ENCODE results near the gene MPND. TPM values are rescaled to one million over a fixed set of nuclear protein-coding genes. Genes with fewer than 3 reads are reported as not detected.

Gene MPND
- total RNA-seq, 1 donor from 2014 or later = 42.4 TPM

- Mint-ChIP-seq H3K27ac (peak within 1 kb of the TSS; percentile 96), H3K9me3 (no peaks in the 10 kb centered on the region), H3K4me1 (peaks cover 42% of the 10 kb centered on the region), H3K27me3 (ENCODE audit: low read depth) (no peaks in the 10 kb centered on the region), H3K36me3 (peaks cover 2% of the 10 kb centered on the region), H3K4me3 (peak within 1 kb of the TSS; percentile 88)
- DNase-seq (ENCODE audit: low spot score in 2 of 2, unreplicated experiment in 2 of 2) = peak; percentile 94 to 97
- TF ChIP-seq, protein P1, sequence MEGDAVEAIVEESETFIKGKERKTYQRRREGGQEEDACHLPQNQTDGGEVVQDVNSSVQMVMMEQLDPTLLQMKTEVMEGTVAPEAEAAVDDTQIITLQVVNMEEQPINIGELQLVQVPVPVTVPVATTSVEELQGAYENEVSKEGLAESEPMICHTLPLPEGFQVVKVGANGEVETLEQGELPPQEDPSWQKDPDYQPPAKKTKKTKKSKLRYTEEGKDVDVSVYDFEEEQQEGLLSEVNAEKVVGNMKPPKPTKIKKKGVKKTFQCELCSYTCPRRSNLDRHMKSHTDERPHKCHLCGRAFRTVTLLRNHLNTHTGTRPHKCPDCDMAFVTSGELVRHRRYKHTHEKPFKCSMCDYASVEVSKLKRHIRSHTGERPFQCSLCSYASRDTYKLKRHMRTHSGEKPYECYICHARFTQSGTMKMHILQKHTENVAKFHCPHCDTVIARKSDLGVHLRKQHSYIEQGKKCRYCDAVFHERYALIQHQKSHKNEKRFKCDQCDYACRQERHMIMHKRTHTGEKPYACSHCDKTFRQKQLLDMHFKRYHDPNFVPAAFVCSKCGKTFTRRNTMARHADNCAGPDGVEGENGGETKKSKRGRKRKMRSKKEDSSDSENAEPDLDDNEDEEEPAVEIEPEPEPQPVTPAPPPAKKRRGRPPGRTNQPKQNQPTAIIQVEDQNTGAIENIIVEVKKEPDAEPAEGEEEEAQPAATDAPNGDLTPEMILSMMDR (IDR thresholded peaks at IDR 0.05; ENCODE audit: unreplicated experiment) = peak; percentile 91
These were observed 57.0 kb downstream of the MPND start, which contains the start of gene SH3GL1 for GRCh38 chr19:4400135-4400936. Gene SH3GL1 (minus strand): TSS chr19:4400547. CDS start chr19:4400368, 179 bp downstream.

DNA sequence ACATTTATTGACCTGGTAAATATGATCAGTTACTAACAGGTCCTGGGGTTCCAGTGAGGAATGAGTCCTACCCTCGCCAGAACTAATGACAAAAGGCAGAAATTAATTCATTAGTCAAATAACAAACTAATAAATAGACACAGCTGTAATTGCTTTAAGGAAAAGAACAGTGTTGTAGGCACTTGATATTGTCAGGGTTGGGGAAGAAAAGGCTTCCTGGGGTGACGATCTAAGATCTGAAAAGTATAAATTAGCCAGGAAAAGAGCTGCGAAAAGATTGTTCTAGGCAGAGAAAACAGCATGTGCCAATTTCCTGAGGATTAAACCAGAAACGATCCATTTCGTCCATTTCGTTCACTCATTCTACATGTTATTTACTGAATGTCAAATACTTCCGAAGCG is 58.4 kb downstream of the MPND start:
- no peak for DNase-seq (ENCODE audit: low spot score in 2 of 2, unreplicated experiment in 2 of 2)
- peaks cover 2% of the 10 kb centered on the region for H3K36me3 Mint-ChIP-seq
- H3K27me3 Mint-ChIP-seq (ENCODE audit: low read depth) = no peaks in the 10 kb centered on the region
- H3K4me1 Mint-ChIP-seq = peaks cover 41% of the 10 kb centered on the region
- H3K9me3 Mint-ChIP-seq = no peaks in the 10 kb centered on the region
- H3K4me3 Mint-ChIP-seq = peak overlapping the region; percentile 73
- TF ChIP-seq, protein P1 (IDR thresholded peaks at IDR 0.05; ENCODE audit: unreplicated experiment) = no peak
- peak overlapping the region; percentile 96 for H3K27ac Mint-ChIP-seq

DNA sequence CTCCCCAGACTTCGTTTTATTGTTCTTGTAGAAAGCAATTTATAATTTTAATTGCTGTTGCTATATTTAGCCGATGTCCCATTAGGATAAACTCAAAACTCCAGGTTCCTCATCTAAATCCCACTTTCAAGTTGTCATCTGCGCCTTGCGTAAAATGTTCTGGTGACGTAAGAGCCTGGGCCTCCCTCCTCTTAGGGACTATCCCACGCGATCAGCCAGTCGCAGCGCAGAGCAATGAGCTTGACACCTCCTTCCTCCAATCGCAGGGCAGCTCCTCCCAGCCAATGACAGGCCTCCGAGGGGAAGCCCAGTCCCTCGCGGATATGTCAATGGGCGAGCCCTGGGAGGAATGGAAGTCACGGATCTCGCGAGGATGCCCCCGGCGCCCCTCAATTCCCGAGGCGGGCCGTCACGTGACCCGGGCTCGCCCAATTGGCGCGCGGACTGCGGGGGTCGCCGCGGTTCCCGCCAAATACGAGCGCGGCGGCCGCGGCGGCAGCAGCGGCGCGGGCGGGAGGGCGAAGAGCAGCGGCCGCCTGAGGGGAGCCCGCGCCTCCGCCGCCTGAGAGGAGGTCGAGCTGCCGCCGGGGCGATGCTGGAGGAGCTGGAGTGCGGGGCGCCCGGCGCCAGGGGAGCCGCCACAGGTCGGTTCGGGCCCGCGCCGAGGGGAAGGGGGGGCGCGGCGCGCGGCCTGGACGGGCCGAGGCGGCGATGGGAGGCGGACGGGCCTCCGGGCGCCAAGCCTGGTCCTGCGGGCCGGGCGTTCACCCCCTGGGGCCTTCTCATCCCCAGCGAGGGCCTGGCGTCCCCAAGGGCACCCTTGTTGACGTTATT is 59.0 kb downstream of the MPND start, which contains the start of gene CHAF1A:
TSS of gene CHAF1A (plus strand) at position 470 of the 834 bp plus-strand sequence. CDS start at position 593, 123 bp downstream.
- Mint-ChIP-seq H3K36me3 (no peaks in the 10 kb centered on the region), H3K4me1 (peaks cover 39% of the 10 kb centered on the region)

DNA sequence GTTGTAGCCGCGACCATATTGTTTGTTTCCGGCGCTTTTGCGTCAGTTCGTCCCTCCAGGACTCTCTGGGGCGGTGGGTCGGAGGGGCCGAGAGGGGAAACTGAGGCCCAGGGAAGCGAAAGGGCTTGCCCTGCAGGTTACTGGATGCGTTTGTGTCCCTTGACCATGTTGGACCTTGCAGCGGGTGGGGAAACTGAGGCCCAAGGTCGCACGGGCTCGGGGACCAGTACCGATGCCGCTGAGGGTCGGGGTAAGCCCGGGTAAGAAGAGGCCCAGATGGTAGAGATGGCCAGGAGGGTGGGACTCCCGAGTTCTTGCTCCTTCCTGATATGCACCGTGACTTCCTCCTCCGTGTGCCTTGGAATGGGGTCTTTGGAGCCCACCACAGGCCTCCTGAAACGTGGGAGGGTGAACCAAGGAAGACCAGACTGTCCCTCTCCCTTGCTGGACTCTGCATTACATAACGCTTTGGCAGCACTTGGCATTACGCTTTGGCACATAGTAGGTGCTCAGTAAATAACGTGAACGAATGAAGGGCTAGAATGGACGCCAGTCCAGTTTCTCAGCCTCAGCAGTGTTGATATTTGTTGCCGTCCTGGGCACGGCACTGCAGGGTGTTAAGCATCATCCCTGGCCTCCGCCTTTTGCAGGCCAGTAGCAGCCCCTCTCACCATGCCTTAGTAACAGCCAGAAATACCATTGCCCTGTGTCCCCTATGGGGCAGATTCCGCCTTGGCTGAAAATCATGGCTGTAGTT is 59.8 kb downstream of the MPND start:
- TF ChIP-seq, protein P1 (IDR thresholded peaks at IDR 0.05; ENCODE audit: unreplicated experiment) = no peak
- Mint-ChIP-seq H3K4me3 (peak overlapping the region; percentile 73), H3K27me3 (ENCODE audit: low read depth) (no peaks in the 10 kb centered on the region), H3K9me3 (no peaks in the 10 kb centered on the region), H3K27ac (peak overlapping the region; percentile 82), H3K4me1 (peaks cover 36% of the 10 kb centered on the region), H3K36me3 (no peaks in the 10 kb centered on the region)
- DNase-seq (ENCODE audit: low spot score in 2 of 2, unreplicated experiment in 2 of 2) = no peak

More for the DNA sequence above, 59.0 kb downstream of the MPND start, which contains the start of gene CHAF1A:
- Mint-ChIP-seq H3K27me3 (ENCODE audit: low read depth) (no peaks in the 10 kb centered on the region), H3K4me3 (peak within 1 kb of the TSS; percentile 73), H3K9me3 (no peaks in the 10 kb centered on the region), H3K27ac (peak within 1 kb of the TSS; percentile 96)
- DNase-seq (ENCODE audit: low spot score in 2 of 2, unreplicated experiment in 2 of 2) = peak; percentile 99
- TF ChIP-seq, protein P1 (IDR thresholded peaks at IDR 0.05; ENCODE audit: unreplicated experiment) = no peak

GRCh38 chr19:4405977-4406376 is 62.6 kb downstream of the MPND start:
- Mint-ChIP-seq H3K4me3 (no peak overlapping the region), H3K36me3 (peaks cover 4% of the 10 kb centered on the region), H3K27ac (no peak overlapping the region), H3K9me3 (no peaks in the 10 kb centered on the region), H3K27me3 (ENCODE audit: low read depth) (no peaks in the 10 kb centered on the region), H3K4me1 (peaks cover 23% of the 10 kb centered on the region)
- DNase-seq (ENCODE audit: low spot score in 2 of 2, unreplicated experiment in 2 of 2) = no peak
- TF ChIP-seq, protein P1 (IDR thresholded peaks at IDR 0.05; ENCODE audit: unreplicated experiment) = no peak

Measured in mesothelial cell of epicardium (in vitro differentiated cells).